Measurements from ENCODE around the gene SYT12.

The SYT12 gene

DNA sequence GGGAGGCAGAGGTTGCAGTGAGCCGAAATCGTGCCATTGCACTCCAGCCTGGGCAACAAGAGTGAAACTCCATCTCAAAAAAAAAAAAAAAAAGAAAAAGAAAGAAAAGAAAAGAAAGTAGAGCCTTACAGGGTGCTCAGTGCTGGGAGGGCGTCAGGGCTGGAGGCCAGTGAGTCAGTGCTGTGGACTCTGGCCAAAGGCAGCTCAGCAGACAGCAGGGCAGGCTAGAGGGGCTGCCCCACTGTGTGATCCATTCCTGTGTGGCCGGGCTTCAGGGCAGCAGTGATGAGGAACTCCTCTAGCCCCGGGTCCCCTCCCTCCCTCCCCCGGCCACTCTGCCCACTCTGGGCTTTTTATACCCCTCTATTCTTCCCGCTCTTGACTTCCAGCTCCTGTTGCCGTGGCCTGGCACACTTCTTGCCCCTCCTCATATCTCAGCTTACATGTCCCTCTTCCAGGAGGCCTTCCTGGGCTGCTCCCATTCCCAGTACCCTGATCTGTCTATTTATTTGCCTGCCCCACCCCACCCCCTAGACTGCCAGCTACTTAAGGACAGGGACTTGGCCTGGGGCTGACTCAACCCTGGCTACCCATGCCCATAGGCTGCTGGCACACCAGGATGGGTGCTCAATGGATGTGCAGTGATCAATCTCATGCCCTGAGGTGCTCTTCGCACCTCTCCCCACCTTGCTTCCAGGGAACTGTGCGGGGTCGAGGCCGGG is 10.1 kb downstream of the SYT12 start:
- Histone ChIP-seq H3K27ac (ENCODE audit: low read depth, low read length) (no peak overlapping the region), H3K9me2 (replicated peaks; ENCODE audit: insufficient read depth, low read length) (no peaks in the 10 kb centered on the region), H4K20me1 (ENCODE audit: low read depth, low read length) (no peaks in the 10 kb centered on the region), H3K4me3 (ENCODE audit: insufficient read depth, low read length, poor library complexity, severe bottlenecking) (no peak overlapping the region), H3K27me3 (ENCODE audit: low read length) (no peaks in the 10 kb centered on the region), H3K9me3 (ENCODE audit: insufficient read depth, low read length) (no peaks in the 10 kb centered on the region), H3K4me2 (ENCODE audit: low read depth, low read length, poor library complexity, severe bottlenecking) (no peak overlapping the region), H3K9ac (ENCODE audit: low read length) (no peak overlapping the region), H3K79me2 (ENCODE audit: insufficient read depth, low read length) (no peaks in the 10 kb centered on the region), H3K36me3 (ENCODE audit: low read length) (no peaks in the 10 kb centered on the region), H3F3A (ENCODE audit: insufficient read depth) (no peaks in the 10 kb centered on the region), H2AFZ (ENCODE audit: low read depth, low read length, severe bottlenecking) (no peak overlapping the region)
- TF ChIP-seq, protein P1, sequence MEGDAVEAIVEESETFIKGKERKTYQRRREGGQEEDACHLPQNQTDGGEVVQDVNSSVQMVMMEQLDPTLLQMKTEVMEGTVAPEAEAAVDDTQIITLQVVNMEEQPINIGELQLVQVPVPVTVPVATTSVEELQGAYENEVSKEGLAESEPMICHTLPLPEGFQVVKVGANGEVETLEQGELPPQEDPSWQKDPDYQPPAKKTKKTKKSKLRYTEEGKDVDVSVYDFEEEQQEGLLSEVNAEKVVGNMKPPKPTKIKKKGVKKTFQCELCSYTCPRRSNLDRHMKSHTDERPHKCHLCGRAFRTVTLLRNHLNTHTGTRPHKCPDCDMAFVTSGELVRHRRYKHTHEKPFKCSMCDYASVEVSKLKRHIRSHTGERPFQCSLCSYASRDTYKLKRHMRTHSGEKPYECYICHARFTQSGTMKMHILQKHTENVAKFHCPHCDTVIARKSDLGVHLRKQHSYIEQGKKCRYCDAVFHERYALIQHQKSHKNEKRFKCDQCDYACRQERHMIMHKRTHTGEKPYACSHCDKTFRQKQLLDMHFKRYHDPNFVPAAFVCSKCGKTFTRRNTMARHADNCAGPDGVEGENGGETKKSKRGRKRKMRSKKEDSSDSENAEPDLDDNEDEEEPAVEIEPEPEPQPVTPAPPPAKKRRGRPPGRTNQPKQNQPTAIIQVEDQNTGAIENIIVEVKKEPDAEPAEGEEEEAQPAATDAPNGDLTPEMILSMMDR (IDR thresholded peaks at IDR 0.05; ENCODE audit: insufficient read depth, low read length, poor library complexity, severe bottlenecking), result no peak
- no peak for TF ChIP-seq EZH2phosphoT487 (conservative IDR thresholded peaks at IDR 0.05; ENCODE audit: low read length)

DNA sequence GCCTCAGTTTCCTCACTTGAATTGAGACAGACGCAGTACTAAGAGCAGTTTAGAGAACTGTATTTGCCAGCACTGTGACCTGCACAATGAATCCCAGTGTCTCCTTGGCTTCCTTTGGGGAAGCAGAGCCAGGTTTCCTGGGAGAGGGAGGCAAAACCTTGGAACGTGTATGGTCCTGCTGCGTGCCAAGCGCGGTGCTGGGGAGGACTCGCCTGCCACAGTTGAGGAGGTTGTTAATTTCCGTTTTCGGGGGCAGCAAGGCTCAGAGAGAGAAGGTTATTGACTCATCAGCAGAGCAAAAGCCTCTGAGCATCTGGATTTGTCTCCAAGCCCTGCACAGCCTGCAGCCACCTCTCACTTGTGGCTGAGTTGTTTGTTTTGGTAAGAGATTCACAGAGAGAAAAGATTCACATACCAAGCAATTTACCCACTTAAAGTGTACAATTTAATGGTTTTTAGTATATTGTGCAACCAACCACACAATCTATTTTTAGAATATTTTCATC is 10.8 kb downstream of the SYT12 start:
- no peak overlapping the region for H3K27ac ChIP-seq (ENCODE audit: low read depth, low read length)

DNA sequence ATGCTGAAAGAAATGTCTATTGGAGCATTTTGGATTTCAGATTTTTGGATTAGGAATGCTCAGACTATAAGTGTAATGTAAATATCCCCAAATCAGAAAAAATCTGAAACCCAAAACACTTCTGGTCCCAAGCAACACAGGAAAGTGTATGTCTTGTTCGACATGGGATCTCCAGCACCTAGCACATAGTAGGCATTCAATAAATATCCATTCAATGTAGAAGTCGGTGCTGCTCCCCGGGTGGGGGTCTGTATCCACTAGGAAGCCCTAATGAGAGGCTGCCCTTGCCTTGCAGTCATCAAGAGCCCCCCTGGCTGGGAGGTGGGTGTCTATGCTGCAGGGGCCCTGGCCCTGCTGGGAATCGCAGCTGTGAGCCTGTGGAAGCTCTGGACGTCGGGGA is 11.4 kb downstream of the SYT12 start:
- TF ChIP-seq, protein P1 (IDR thresholded peaks at IDR 0.05; ENCODE audit: insufficient read depth, low read length, poor library complexity, severe bottlenecking), result no peak
- 0 out of 2 replicates have a peak, but pooled peaks have one; percentile 68 for TF ChIP-seq EZH2phosphoT487 (conservative IDR thresholded peaks at IDR 0.05; ENCODE audit: low read length)
- H3K4me2 ChIP-seq (ENCODE audit: low read depth, low read length, poor library complexity, severe bottlenecking), result no peak overlapping the region
- H3K27me3 ChIP-seq (ENCODE audit: low read length), result no peaks in the 10 kb centered on the region
- H3K4me3 ChIP-seq (ENCODE audit: insufficient read depth, low read length, poor library complexity, severe bottlenecking), result no peak overlapping the region
- no peaks in the 10 kb centered on the region for H3K9me2 ChIP-seq (replicated peaks; ENCODE audit: insufficient read depth, low read length)
- no peak overlapping the region for H3K9ac ChIP-seq (ENCODE audit: low read length)
- H3K79me2 ChIP-seq (ENCODE audit: insufficient read depth, low read length), result no peaks in the 10 kb centered on the region
- H2AFZ ChIP-seq (ENCODE audit: low read depth, low read length, severe bottlenecking), result no peak overlapping the region
- H4K20me1 ChIP-seq (ENCODE audit: low read depth, low read length), result no peaks in the 10 kb centered on the region
- H3K36me3 ChIP-seq (ENCODE audit: low read length), result no peaks in the 10 kb centered on the region
- no peaks in the 10 kb centered on the region for H3K9me3 ChIP-seq (ENCODE audit: insufficient read depth, low read length)
- no peak overlapping the region for H3K27ac ChIP-seq (ENCODE audit: low read depth, low read length)
- H3F3A ChIP-seq (ENCODE audit: insufficient read depth), result no peaks in the 10 kb centered on the region

More for the DNA sequence above, 10.8 kb downstream of the SYT12 start:
- Histone ChIP-seq H3K79me2 (ENCODE audit: insufficient read depth, low read length) (no peaks in the 10 kb centered on the region), H3K36me3 (ENCODE audit: low read length) (no peaks in the 10 kb centered on the region), H3K4me2 (ENCODE audit: low read depth, low read length, poor library complexity, severe bottlenecking) (no peak overlapping the region), H4K20me1 (ENCODE audit: low read depth, low read length) (no peaks in the 10 kb centered on the region), H3K9me2 (replicated peaks; ENCODE audit: insufficient read depth, low read length) (no peaks in the 10 kb centered on the region), H3K27me3 (ENCODE audit: low read length) (no peaks in the 10 kb centered on the region), H3K9ac (ENCODE audit: low read length) (no peak overlapping the region), H3F3A (ENCODE audit: insufficient read depth) (no peaks in the 10 kb centered on the region), H2AFZ (ENCODE audit: low read depth, low read length, severe bottlenecking) (no peak overlapping the region), H3K4me3 (ENCODE audit: insufficient read depth, low read length, poor library complexity, severe bottlenecking) (no peak overlapping the region), H3K9me3 (ENCODE audit: insufficient read depth, low read length) (no peaks in the 10 kb centered on the region)
- TF ChIP-seq, protein P1 (IDR thresholded peaks at IDR 0.05; ENCODE audit: insufficient read depth, low read length, poor library complexity, severe bottlenecking), result no peak
- no peak for TF ChIP-seq EZH2phosphoT487 (conservative IDR thresholded peaks at IDR 0.05; ENCODE audit: low read length)

Data from SU-DHL-6 (cell line).